Islet of Langerhans (tissue), 1 donor: ENCODE results near the gene TMEM132D.
"Not testable (repeated sequence)": the region's sequence is repeated elsewhere in the genome, so short reads cannot be mapped to it uniquely, and the experiment has no call there.

Experiments
- FAIRE-seq: peaks from one replicate; lab custom pipeline; 2011; peaks lifted over from hg19 to GRCh38; lab: Jason Lieb, UNC

The TMEM132D gene

GRCh38 chr12:129585296-129585695 is 318.5 kb downstream of the TMEM132D start:
- no peak for FAIRE-seq

DNA sequence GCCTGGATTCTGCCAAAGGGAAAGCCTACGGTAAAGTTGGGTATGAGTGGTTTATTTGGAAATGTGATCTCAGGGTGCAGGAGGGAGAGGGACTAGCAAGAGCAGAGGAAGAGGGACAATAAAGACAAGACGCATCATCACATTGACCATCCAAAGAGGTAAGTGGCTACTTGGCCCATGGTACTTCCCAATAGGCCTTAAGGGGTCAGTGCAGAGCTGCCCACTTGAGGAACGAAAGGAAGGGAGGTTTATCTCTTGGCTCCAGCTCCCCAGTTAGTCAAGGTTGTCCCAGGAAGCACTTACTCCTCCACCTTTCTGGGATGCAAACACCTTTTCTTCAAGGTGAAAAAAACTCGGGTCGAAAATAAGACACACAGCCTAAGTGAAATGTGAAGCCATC is 323.9 kb downstream of the TMEM132D start:
- no peak for FAIRE-seq

- no peak for FAIRE-seq
Measured at GRCh38 chr12:129571901-129572494, 331.8 kb downstream of the TMEM132D start.

- no peak for FAIRE-seq
Measured at GRCh38 chr12:129570796-129571400, 332.9 kb downstream of the TMEM132D start.

DNA sequence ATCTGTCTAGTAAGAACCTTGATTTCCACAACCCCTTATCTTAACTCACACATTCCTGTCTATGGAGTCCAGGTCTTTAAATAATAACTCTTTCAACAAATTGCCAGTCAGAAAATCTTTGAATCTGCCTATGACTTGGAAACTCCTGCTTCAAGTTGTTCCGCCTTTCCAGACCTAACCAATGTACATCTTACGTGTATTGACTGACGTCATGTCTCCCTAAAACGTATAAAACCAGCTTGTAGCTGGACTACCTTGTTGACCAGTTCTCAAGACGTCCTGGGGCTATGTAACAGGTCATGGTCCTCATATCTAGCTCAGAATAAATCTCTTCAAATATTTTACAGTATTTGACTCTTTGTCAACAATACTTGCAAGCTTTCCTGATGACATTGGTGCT is 337.0 kb downstream of the TMEM132D start:
- no peak for FAIRE-seq

DNA sequence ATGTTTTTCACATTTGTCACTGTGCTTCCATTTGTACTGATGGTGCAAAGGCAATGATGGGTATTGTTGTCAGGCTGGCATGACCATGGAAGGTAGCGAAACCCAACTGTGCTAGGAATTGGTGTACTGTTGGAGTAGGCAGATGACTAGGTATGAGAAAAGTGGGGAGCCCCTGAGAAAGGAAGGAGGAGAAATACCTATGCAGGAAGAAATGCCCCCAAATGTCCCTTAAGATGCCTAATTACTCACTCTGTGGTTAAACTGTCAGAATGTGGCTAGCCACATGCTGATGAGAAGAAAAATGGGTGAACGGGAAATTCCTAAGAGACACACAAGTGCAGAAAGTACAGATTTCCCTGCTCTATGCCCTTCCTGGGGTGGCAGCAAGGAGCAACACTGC is 339.1 kb downstream of the TMEM132D start:
- FAIRE-seq, result no peak

- FAIRE-seq, result no peak
Measured at GRCh38 chr12:129563266-129563665, 340.6 kb downstream of the TMEM132D start.

- no peak for FAIRE-seq
Measured at GRCh38 chr12:129561304-129561703, 342.5 kb downstream of the TMEM132D start.

- FAIRE-seq, result no peak
Measured at GRCh38 chr12:129559776-129560175, 344.0 kb downstream of the TMEM132D start.

GRCh38 chr12:129558036-129558435 is 345.8 kb downstream of the TMEM132D start:
- no peak for FAIRE-seq

DNA sequence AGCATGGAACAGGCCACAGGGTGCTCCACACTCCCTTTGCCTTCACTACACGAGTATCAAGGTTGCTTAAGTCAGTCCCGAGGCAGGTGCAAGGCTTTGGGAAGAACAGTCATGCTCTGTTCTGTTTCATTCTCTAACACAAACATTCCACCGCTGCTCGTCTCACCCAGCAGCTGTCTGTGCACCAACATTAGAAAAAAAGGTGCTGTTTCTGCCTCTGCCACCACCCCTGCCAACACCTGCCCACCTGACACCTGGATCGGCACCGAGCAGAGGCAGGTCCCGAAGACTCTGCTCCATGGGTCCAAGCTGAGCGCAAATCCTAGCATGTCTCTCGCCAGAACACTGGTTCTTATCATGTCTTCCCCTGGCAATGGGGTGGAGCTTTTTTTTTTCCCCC is 347.7 kb downstream of the TMEM132D start:
- no peak for FAIRE-seq

- no peak for FAIRE-seq
Measured at GRCh38 chr12:129552996-129553750, 350.7 kb downstream of the TMEM132D start.

DNA sequence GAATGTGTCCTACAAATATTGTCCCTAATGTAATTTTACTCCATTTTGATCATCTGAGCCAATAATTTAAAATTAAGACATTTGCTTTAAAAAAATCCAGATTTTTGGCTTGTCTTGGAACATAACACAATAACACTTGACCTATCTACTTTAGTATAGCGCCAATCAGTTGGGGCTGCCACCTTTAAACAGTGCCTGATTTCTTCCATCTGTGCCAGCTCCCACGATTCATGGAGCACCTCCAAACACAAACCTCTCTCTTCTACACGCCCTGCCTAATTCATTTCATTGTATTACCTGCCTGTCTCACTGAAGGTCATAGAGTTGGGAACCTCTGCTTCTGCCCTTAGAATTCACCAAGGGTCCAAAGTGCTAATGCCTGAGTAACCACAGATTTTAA is 352.4 kb downstream of the TMEM132D start:
- no peak for FAIRE-seq

- peak; percentile 99 for FAIRE-seq
Measured at GRCh38 chr12:129550353-129550752, 353.5 kb downstream of the TMEM132D start.

DNA sequence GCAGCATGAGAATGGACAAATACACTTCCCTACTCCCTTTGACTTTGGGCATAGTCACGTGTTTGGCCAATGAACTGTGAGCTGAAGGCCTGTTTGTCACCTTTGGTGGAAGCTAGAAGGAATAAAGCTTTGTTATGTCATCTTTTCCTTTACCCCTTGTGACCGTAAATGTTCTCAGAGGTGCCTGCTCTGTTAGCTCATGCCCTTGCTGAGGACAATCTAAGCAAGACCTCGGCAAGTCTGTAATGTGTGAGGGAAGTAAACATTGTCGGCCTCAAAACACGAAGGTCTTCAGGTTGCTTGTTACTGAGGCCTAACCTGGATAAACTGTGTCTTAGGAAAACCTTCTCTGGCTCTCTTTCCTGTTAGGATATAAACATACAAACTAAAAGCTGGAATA is 354.2 kb downstream of the TMEM132D start:
- FAIRE-seq, result no peak

DNA sequence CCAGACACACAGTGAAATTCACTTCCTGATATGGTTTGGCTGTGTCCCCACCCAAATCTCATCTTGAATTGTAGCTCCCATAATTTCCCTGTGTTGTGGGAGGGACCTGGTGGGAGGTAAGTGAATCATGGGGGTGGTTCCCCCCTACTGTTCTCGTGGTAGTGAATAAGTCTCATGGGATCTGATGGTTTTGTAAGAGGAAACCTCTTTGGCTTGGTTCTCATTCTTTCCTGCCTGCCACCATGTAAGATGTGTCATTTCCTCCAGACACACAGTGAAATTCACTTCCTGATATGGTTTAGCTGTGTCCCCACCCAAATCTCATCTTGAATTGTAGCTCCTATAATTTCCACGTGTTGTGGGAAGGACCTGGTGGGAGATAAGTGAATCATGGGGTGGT is 354.8 kb downstream of the TMEM132D start:
- FAIRE-seq, result not testable (repeated sequence)

DNA sequence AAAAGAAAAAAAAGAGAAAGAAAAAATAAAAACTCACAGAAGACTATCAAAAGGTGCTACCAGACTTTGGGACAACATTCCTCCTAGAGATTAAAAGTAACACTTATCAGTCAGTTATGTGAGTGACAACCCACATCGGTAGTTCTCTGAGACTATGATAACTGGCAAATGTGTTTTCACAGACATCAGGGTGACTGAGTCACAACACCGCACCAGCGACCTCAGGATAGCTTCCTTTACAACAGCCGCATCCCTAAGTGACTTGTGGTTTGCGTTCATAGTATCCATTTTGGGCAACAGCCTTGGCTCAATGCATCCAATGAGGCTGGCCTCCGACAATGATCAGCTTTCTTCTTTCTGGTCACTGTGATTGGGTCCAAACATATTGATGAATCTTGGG is 359.1 kb downstream of the TMEM132D start:
- FAIRE-seq, result no peak

DNA sequence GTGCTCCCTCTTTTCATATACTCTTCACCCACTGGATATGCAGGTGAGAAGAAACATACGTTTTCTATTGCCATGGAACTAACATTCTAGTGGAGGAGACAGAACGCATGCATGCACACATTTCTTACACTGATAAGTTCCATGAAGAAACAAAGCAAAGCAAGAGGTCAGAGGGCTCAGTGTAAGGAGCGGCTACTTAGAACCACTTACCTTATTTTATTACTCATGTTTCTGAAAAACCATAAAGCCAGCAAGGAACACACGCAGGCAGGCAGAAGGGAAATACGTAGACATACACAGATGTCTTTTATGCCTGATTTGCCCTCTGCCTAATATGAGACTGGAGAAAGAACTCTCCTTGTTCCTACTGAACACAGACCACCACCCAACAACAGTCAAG is 362.9 kb downstream of the TMEM132D start:
- FAIRE-seq, result no peak

GRCh38 chr12:129540249-129540648 is 363.6 kb downstream of the TMEM132D start:
- no peak for FAIRE-seq

GRCh38 chr12:129538724-129539335 is 365.0 kb downstream of the TMEM132D start:
- not testable (repeated sequence) for FAIRE-seq

DNA sequence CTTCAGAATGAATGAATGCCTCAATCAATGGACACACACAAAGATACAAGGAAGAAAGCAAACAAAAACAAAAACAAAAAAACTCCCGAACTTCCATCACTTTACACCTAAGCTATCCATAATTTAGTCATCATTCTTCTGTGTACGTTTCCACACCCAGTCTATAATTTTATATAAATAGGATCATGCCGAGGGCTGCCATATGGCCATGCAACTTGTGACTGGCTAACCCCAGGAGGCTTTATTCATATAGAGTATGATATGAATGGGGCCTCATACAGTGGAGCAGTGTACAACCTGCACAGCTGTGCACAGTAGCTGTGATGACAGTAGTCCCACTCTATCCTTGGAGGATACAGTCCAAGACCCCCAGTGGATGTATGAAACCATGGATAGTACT is 365.7 kb downstream of the TMEM132D start:
- no peak for FAIRE-seq

DNA sequence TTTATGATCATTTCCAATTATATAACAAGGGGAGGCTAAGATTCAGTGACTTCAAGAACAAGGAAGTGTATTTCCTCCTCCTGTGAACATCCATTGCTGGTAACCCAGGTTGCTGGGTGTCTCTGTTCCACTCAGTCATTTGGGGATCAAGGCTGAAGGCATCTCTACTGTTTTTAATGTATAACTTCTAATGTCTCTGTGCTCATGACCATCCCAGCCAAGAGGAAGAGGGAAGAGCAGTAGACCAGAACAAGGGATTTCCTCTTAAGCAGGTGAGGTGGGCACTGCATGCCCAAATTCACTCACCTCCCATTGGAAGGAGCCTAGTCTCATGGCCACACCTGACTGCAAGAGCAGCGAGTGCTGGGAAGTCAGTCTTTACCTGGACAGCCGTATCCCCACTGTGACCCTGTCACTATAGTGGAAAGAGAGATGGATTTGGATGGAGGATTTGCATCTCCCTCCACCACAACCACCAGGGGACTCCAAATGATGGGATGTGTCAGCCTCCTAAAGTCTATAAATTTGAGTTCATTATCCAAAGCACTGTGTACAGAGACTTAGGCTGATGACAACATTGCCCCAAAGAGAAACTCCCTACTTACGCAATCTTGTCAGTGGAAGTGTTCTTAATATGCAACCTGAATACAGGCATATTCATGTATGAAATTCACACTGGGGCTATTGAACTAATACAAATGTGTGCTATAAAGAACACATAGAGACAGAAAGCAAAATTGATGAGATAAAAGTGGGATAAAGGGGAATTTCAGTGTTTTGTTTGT is 368.7 kb downstream of the TMEM132D start:
- FAIRE-seq, result no peak
